ENCODE results near the gene APLF.
"Not testable (repeated sequence)": the region's sequence is repeated elsewhere in the genome, so short reads cannot be mapped to it uniquely, and the experiment has no call there.

APLF gene

DNA sequence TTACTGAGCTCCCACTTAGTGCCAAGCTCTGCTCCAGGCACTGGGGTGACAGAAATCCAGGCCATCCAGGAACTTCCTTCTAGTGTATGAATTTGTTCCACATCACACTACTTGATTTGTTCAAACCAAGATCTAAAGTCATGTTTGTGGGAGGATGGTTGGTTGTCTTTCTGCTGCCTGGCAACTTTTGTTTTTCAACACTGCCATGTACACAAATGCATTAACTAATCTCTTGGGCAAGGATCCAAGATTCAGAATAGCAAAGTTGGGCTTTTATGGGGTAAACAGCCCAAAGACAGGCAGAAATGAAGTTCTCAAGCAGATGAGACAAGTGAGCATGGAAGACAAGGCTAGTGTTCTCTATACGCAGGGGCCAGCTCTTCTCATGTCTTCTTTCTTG is 122.6 kb downstream of the APLF start:
- no peak for DNase-seq (ENCODE audit: low read depth)
- TF ChIP-seq, protein P1, sequence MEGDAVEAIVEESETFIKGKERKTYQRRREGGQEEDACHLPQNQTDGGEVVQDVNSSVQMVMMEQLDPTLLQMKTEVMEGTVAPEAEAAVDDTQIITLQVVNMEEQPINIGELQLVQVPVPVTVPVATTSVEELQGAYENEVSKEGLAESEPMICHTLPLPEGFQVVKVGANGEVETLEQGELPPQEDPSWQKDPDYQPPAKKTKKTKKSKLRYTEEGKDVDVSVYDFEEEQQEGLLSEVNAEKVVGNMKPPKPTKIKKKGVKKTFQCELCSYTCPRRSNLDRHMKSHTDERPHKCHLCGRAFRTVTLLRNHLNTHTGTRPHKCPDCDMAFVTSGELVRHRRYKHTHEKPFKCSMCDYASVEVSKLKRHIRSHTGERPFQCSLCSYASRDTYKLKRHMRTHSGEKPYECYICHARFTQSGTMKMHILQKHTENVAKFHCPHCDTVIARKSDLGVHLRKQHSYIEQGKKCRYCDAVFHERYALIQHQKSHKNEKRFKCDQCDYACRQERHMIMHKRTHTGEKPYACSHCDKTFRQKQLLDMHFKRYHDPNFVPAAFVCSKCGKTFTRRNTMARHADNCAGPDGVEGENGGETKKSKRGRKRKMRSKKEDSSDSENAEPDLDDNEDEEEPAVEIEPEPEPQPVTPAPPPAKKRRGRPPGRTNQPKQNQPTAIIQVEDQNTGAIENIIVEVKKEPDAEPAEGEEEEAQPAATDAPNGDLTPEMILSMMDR (IDR thresholded peaks at IDR 0.05; ENCODE audit: insufficient read depth, low read depth, low read length, missing control alignments), result no peak
- no peak overlapping the region for H3K4me3 ChIP-seq (ENCODE audit: low read depth, low read length)

DNA sequence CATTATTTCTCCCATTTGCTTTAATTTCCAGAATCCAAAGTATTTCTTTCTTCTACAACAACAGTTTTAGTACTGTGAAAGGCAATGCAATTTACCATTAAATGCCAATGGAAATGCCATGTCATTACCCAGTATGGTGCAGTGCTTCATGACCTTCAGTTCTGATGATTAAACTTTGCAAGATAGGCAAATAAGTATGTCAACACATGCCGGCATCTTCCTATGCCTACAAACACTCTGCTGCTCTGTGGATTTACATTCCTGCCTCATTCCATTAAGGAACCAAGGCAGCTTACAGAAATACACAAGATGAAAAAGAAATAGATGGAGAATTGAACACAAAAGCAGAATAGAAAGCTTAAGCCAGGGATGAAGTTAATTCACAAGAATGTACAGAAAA is 123.3 kb downstream of the APLF start:
- DNase-seq (ENCODE audit: low read depth), result no peak
- TF ChIP-seq, protein P1 (IDR thresholded peaks at IDR 0.05; ENCODE audit: insufficient read depth, low read depth, low read length, missing control alignments), result no peak

DNA sequence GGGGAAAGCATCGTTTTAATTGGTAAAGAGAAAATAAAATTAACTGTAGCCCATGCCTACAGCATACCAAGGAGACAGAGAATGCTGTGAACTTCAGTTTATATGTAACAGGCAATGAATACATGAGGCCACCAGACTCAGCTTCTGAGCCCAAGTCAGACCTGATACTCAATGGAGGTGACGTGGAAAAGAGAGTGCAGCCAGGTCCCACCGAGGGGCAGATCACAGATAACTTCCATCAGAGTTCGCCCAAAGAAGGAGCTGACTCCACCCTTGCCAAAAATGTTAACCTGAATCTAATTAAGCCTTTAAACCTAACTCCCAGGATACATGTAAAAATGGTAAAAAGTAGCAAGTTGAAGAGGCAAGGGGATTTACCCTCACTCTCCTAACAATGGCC is 123.8 kb downstream of the APLF start:
- no peak for DNase-seq (ENCODE audit: low read depth)
- no peak overlapping the region for H3K4me3 ChIP-seq (ENCODE audit: low read depth, low read length)
- TF ChIP-seq, protein P1 (IDR thresholded peaks at IDR 0.05; ENCODE audit: insufficient read depth, low read depth, low read length, missing control alignments), result no peak

More for the DNA sequence above, 123.3 kb downstream of the APLF start:
- no peak overlapping the region for H3K4me3 ChIP-seq (ENCODE audit: low read depth, low read length)

DNA sequence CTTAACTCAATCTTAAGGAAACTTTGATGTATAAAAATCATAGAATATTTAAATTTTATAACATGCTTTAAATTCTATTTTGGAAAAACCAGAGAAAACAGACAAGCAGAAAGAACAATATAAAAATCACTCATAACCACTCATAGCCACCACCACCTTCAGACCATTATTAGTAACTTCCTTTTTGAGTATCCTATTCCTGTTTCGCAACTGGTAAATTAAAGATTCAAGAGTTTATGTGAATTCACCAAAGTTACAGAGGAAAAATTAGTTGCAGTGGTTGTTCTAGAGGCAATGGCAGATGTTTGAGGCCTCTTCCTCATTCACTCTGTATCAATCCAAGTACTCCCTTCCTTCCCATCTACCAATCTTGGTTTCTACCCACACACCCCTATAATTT is 126.7 kb downstream of the APLF start:
- TF ChIP-seq, protein P1 (IDR thresholded peaks at IDR 0.05; ENCODE audit: insufficient read depth, low read depth, low read length, missing control alignments), result no peak
- DNase-seq (ENCODE audit: low read depth), result no peak
- no peak overlapping the region for H3K4me3 ChIP-seq (ENCODE audit: low read depth, low read length)

DNA sequence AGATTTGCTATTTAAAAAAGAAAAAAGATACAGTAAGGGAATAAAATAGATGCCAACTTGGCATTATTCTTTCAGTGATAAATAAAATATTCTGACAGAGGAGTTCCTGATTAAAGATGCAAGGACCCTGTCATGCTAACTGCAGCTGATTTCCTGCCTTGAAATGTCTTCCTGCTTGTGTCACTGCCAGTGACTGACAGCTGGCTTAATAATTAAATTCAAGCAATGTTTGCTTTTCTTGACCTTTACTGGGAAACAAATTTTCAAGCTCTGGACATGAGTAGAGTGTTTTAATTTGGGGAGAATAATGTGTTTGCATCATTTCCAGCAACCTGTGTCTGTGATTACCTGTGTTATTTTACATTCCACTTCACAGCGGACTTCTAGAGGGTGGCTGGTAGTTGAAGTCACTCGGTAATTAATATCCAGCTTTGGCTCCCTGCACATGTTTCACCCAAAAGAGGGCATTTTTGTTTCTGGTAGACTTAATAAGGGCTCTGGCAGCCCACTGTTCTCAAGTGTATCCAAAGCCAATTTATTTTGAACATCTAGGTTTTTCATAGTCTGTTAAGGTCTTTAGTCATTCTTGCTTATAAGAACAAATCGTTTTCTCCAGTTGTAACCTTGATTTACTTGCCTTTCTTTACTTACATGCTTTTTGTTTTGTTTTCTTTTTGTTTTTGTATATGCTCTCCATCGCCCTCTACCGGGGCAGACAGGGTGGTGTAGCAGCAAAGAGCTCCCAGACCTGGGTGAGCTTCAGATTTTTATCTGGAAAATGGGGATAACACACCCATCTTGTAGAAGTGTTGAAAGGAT is 127.5 kb downstream of the APLF start:
- DNase-seq (ENCODE audit: low read depth), result peak; percentile 78
- peak overlapping the region; percentile 20; the same call in 1 of the 2 replicates for H3K4me3 ChIP-seq (ENCODE audit: low read depth, low read length)
- TF ChIP-seq, protein P1 (IDR thresholded peaks at IDR 0.05; ENCODE audit: insufficient read depth, low read depth, low read length, missing control alignments), result peak; percentile 79

DNA sequence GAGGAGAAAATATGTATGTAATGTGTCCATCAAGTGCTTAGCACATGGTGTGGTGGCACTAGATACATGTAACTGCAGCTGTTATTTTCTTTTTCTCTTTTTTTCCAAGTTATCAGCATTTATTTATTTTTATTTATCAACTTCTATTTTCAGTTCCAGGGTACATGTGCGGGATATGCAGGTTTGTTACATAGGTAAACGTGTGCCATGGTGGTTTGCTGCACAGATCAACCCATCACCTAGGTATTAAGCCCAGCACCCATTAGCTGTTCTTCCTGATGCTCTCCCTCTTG is 128.1 kb downstream of the APLF start:
- DNase-seq (ENCODE audit: low read depth); H3K4me3 ChIP-seq (ENCODE audit: low read depth, low read length): not testable (repeated sequence)

DNA sequence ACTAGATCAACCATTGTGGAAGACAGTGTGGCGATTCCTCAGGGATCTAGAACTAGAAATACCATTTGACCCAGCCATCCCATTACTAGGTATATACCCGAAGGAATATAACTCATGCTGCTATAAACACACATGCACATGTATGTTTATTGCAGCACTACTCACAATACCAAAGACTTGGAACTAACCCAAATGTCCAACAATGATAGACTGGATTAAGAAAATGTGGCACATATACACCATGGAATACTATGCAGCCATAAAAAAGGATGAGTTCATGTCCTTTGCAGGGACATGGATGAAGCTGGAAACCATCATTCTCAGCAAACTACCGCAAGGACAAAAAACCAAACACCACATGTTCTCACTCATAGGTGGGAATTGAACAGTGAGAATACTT is 133.1 kb downstream of the APLF start:
- H3K4me3 ChIP-seq (ENCODE audit: low read depth, low read length); DNase-seq (ENCODE audit: low read depth): not testable (repeated sequence)

DNA sequence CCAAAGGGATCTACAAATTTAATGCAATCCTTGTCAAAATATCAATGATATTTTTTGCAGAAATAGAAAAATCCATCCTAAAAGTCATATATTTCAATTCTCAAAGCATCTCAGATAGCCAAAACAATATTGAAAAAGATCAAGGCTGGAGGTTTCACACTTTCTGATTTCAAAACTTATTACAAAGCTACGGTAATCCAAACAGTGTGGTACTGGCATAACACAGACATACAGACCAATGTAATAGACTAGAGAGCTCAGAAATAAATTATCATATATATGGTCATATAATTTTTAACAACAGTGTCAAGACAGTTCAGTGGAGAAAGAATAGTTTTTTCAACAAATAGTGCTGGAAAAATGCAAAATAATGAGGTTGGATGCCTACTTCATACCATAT is 135.7 kb downstream of the APLF start:
- no peak for DNase-seq (ENCODE audit: low read depth)
- H3K4me3 ChIP-seq (ENCODE audit: low read depth, low read length), result no peak overlapping the region
- TF ChIP-seq, protein P1 (IDR thresholded peaks at IDR 0.05; ENCODE audit: insufficient read depth, low read depth, low read length, missing control alignments), result no peak

Data from GM12865 (cell line).